ENCODE results near the gene PADI1.
"Not testable (repeated sequence)": the region's sequence is repeated elsewhere in the genome, so short reads cannot be mapped to it uniquely, and the experiment has no call there.

The PADI1 gene

DNA sequence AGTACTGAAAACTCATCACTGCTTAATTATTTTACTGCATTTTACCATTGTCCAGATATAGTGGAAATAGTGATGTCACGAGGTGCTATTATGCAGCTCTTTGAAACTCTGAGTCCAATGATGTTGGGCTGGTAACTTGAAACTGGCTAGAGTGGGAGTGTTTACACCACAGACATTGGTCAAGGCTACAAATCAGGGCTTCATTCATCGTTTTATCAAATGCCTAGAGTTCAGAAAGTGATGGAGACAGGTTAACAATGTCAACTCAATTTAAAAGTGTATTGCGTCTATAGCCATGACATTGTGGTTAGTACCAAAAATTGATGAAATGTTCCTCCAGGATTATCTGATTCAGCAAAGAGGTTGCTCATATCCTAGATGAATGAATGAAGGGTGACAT lies 12.7 kb downstream of the PADI1 start:
- no peak for DNase-seq (ENCODE audit: low spot score)

- DNase-seq (ENCODE audit: low spot score): no peak
Observed at GRCh38 chr1:17218939-17219338, 14.0 kb downstream of the PADI1 start.

DNA sequence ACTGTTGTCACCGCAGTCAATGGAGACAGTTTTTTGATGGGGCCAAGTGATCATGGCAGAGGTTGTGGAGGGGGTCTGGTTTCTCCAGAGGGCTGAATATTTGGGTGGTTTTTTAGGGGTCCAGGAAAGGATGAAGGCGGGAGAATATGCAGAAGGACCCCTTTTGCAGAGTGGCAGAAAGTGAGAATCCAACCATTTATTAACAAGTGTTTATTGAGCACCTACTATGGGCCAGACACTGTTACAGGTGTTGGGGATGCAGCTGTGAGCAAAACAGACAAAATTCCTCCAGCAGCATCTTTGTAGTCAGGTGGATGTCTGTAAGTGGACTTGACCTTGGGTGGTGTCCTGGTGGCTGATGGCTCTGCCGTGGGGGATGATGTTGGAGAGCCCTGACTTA lies 15.4 kb downstream of the PADI1 start:
- no peak for DNase-seq (ENCODE audit: low spot score)

DNA sequence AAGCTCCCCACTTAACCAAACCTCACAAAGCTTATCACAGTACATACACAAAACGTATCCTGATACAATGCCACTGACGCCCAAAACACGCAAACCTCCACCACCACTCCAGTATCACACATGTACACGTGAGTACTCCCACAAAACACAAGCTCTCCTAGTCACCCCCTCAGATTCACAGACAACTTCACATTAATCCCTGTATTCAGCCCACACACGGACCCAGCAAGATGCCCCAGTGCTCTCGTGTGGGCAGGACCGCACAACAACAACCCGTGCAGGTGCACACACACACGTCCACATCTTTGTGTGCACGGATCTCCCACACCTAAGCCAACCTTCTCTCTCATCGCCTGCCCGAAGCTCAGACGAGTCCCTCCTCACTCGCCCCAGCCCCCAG lies 17.6 kb downstream of the PADI1 start:
- no peak for DNase-seq (ENCODE audit: low spot score)

- no peak for DNase-seq (ENCODE audit: low spot score)
Observed at GRCh38 chr1:17224434-17224833, 19.5 kb downstream of the PADI1 start.

GRCh38 chr1:17225140-17225539 lies 20.2 kb downstream of the PADI1 start:
- DNase-seq (ENCODE audit: low spot score): no peak

DNA sequence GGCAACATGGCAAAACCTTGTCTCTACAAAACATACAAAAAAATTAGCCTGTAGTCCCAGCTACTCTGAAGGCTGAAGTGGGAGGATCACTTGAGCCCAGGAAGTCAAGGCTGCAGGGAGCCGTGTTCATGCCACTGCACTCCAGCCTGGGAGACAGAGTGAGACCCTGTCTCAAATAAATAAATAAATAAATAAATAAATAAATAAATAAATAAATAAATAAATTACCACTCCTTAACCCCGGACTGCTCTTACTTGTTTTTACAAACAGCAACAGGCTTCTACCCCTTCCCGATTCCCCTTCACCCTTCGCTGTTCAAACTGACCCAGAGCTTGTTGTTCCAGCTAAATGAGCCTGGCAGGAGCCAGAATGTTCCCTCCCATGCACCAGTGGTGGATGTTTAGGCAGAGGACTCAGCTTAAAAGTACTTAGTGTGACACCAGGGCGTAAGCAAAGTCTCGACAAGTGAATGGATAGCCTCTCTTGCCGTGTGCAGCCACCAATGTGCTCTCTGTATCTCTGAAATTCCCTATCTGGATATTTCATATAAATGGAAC lies 22.5 kb downstream of the PADI1 start:
- no peak for DNase-seq (ENCODE audit: low spot score)

DNA sequence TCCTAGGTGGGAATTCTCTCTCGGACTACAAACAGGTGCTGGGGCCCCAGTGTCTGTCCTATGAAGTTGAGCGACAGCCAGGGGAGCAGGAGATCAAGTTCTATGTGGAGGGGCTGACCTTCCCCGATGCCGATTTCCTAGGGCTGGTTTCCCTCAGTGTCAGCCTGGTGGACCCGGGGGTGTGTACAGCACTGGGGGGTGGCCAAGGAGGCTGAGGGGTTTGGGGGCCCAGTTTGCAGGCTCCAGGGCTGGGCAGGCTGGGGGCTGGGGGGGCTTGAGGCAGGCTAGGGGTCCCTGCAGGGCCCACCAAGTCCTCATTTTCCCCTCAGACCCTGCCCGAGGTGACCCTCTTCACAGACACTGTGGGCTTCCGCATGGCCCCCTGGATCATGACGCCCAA lies 23.7 kb downstream of the PADI1 start:
- DNase-seq (ENCODE audit: low spot score): no peak

DNA sequence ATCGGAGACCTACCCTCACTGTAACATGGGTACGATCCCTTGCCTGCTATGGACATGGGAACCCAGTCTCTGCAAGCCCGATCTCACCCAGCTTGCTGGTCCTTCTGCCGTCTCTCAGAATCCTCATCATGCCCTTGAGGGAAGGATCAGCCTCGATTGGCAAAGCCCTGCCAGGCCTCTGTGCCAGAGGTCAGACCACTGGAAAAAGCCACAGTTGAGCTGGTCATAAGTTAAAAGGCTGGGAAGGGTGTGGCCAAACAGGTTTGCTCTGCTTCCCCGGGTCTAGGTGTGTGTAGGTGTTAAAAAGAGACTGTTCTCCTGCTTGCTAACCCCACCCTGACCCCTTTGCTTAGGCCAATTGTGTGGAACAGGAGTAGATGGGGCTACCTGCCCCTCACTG lies 24.5 kb downstream of the PADI1 start:
- no peak for DNase-seq (ENCODE audit: low spot score)

GRCh38 chr1:17230106-17230505 lies 25.2 kb downstream of the PADI1 start:
- DNase-seq (ENCODE audit: low spot score): no peak

DNA sequence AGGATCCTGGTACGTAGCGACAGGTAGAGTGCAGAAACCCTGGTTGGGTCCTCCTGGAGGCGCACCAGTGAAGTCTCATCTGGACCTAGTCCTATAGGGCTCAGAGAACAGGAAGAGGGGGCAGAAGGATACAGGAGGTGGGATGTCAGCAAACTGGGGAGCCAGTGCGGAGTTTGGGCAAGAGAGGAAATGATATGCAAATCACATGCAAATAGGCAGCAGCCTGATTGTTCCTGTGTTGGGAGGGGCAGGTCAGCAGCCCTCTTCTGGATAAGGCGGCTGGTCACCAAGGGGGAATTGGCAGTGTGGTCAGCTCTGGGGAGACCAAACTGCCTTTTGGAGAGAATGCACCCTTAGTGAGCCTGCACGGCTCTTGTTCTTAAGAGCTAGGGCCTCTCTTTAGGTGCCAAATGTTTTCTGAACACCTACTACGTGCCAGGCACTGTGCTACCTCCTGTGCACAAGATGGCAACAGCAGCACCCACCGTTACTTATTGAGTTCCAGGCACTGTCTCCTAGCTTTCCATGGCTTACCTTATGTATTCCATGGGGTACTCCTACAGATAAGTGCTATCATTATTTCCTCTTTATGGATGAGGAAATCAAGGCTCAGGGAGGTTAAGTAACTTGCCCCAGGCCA lies 25.9 kb downstream of the PADI1 start:
- DNase-seq (ENCODE audit: low spot score): no peak

GRCh38 chr1:17232759-17233661 lies 28.1 kb downstream of the PADI1 start:
- no peak for DNase-seq (ENCODE audit: low spot score)

GRCh38 chr1:17233675-17234320 lies 28.9 kb downstream of the PADI1 start:
- DNase-seq (ENCODE audit: low spot score): peak; percentile 83

- no peak for DNase-seq (ENCODE audit: low spot score)
Observed at GRCh38 chr1:17234405-17234804, 29.5 kb downstream of the PADI1 start.

DNA sequence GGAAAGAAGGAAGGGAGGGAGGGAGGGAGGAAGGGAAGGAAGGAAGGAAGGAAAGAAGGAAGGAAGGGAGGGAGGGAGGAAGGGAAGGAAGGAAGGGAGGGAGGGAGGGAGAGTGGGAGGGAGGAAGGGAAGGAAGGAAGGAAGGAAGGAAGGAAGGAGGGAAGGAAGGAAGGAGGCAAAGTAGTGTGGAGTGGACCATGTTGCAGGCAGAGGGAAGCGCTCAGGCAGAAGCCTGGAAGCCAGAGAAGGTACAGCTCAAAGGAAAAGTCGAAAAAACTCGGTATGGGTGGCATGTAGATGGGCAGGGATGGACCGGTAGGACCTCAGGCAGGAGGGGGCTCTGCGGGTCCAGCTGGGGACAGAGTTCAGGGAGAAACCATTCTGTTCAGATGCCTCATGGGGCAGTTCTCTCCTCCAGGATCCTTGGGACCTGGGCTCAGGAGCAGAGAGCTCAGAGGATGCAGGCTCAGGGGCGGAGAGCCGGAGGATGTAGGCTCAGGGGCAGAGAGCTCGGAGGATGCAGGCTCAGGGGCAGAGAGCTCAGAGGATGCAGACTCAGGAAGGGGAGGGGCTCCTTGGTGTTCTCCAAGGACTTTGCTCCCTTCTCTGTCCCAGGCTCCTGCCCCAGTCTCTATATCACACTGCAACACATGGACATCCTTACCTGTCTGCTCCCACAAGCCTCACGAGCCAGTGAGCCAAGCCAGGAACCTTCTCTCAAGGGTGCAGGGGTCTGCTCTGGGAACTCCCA lies 30.4 kb downstream of the PADI1 start:
- DNase-seq (ENCODE audit: low spot score): no peak

GRCh38 chr1:17236779-17237560 lies 32.0 kb downstream of the PADI1 start:
- peak; percentile 91 for DNase-seq (ENCODE audit: low spot score)

- no peak for DNase-seq (ENCODE audit: low spot score)
Observed at GRCh38 chr1:17237561-17237903, 32.6 kb downstream of the PADI1 start.

DNA sequence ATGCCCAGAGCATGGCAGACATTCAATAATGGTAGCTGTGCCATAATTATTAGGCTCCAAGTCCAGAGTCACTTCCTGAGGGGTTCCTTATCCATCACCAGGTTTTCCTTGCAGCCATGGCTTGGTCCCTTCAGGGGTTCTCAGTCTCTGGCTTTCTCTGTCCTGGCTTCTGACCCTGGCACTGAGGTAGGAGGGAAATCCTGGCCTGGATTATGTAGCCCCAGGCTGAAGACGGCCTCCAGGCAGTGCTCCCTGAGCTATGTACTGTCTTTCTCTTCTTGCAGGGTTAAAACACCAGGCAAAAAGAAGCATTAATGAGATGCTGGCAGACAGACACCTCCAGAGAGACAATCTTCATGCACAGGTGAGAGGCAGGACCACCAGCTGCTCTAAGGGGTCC lies 34.5 kb downstream of the PADI1 start:
- DNase-seq (ENCODE audit: low spot score): peak; percentile 68

DNA sequence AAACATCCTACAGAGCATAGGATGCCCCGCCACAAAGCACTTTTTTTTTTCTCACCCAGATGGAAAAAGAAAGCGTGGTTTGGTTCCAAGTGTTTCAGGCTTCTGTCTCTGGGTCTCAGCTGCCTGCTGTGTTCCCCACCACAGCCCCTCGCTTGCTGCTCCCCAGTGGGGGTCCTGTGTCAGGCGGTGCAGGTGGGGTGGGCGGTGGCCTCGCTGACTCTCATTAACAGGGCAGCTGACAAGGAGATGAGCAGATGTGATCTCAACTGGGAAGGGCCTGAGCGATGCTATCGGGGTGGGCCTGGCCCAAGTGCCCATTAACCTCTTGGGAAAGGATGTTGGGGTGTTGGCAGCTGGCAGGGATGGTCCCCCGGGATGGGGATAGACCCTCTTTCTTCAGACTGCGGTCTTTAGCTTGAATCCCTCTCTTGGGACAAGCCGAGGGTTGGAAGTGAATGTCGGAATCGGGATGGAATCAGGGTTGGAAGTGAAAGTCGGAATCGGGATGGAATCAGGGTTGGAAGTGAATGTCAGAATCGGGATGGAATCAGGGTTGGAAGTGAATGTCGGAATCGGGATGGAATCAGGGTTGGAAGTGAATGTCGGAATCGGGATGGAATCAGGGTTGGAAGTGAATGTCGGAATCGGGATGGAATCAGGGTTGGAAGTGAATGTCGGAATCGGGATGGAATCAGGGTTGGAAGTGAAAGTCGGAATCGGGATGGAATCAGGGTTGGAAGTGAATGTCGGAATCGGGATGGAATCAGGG lies 36.3 kb downstream of the PADI1 start:
- DNase-seq (ENCODE audit: low spot score): not testable (repeated sequence)

GRCh38 chr1:17241780-17242074 lies 36.8 kb downstream of the PADI1 start:
- DNase-seq (ENCODE audit: low spot score): not testable (repeated sequence)

DNA sequence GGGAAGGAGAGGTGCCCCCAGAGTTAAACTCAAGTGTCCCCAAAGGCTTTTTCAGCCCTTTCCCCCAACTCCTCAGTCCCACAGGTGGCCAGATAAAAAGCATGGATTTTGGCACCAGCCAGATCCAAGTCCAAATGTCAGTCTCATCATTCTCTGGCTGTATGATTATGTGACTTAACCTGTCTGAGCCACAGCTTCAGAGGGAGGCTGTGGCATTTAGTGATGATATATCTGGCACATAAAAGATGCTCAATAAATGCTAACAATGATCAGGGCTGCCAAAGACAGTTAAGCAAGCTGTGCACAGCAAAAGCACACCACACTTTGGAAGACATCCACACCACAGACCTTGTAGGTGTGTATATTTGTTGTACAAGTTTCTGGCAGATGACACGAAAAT lies 38.3 kb downstream of the PADI1 start:
- no peak for DNase-seq (ENCODE audit: low spot score)
